ENCODE data around the gene SRSF10. TPM values are rescaled to one million over a fixed set of nuclear protein-coding genes. Genes with fewer than 3 reads are reported as not detected.
"Not testable (repeated sequence)": the region's sequence is repeated elsewhere in the genome, so short reads cannot be mapped to it uniquely, and the experiment has no call there.

SRSF10 gene
- polyA plus RNA-seq, 3 donors = 66.6 to 76.2 (median 75.6) TPM

DNA sequence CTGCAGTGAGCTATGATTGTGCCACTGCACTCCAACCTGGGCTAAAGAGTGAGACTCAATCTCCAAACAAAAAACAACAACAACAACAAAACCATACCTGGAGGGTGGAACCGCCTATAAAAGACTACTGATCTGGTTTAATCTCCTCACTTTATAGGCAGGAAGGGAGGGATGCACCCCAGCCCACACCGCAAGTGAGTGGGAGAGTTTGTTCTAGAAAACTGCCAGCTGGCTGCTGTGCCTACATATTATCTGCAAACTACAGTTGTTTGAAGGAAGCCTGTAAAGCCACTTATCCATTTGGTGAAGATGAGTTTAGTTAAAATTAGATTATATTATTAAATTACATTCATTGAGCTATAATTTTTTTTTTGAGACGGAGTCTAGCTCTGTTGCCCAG lies 9.1 kb upstream of the SRSF10 start:
- H3K4me2 ChIP-seq (replicated peaks; ENCODE audit: extremely low read depth, low read length, poor library complexity, severe bottlenecking) = no peak overlapping the region
- intact Hi-C loops (cut with micrococcal nuclease) = no loop called here
- WGBS (ENCODE audit: insufficient coverage) = 100% methylated on average over 1 of the region's 3 CpGs
- H3K9ac ChIP-seq (ENCODE audit: insufficient read depth, low read length, poor library complexity, severe bottlenecking) = no peak overlapping the region
- Mint-ChIP-seq H3K4me3 (no peak overlapping the region), H3K27me3 (ENCODE audit: low read depth in 3 of 3) (no peaks in the 10 kb centered on the region), H3K4me1 (no peaks in the 10 kb centered on the region), H3K9me3 (no peaks in the 10 kb centered on the region), H3K27ac (no peak overlapping the region), H3K36me3 (no peaks in the 10 kb centered on the region)
- H3K36me3 ChIP-seq (replicated peaks in 1 of 2; ENCODE audit: control insufficient read depth in 1 of 2, insufficient read depth in 2 of 2, low read length in 2 of 2) = no peaks in the 10 kb centered on the region
- no peaks in the 10 kb centered on the region for H3K27me3 ChIP-seq (ENCODE audit: control insufficient read depth in 2 of 2, insufficient read depth in 2 of 2, low read length in 2 of 2)
- no peaks in the 10 kb centered on the region for H3K79me2 ChIP-seq (ENCODE audit: insufficient read depth, low read length)
- H2AFZ ChIP-seq (ENCODE audit: insufficient read depth, low read depth, low read length, poor library complexity, severe bottlenecking) = no peak overlapping the region
- DNase-seq = no peak
- TF ChIP-seq, protein P1, sequence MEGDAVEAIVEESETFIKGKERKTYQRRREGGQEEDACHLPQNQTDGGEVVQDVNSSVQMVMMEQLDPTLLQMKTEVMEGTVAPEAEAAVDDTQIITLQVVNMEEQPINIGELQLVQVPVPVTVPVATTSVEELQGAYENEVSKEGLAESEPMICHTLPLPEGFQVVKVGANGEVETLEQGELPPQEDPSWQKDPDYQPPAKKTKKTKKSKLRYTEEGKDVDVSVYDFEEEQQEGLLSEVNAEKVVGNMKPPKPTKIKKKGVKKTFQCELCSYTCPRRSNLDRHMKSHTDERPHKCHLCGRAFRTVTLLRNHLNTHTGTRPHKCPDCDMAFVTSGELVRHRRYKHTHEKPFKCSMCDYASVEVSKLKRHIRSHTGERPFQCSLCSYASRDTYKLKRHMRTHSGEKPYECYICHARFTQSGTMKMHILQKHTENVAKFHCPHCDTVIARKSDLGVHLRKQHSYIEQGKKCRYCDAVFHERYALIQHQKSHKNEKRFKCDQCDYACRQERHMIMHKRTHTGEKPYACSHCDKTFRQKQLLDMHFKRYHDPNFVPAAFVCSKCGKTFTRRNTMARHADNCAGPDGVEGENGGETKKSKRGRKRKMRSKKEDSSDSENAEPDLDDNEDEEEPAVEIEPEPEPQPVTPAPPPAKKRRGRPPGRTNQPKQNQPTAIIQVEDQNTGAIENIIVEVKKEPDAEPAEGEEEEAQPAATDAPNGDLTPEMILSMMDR (IDR thresholded peaks at IDR 0.05) = no peak
- no peak overlapping the region for H3K27ac ChIP-seq (ENCODE audit: low read depth in 1 of 2, low read length in 2 of 2)
- no peaks in the 10 kb centered on the region for H3K4me1 ChIP-seq (ENCODE audit: control insufficient read depth in 1 of 2, insufficient read depth in 2 of 2, low read length in 2 of 2)
- H3K4me3 ChIP-seq (replicated peaks in 1 of 3; ENCODE audit: low read depth in 2 of 3, low read length in 3 of 3) = no peak overlapping the region
- H4K20me1 ChIP-seq (ENCODE audit: insufficient read depth, low read length) = no peaks in the 10 kb centered on the region
- H3K9me3 ChIP-seq (replicated peaks in 1 of 2; ENCODE audit: control insufficient read depth in 1 of 2, insufficient read depth in 1 of 2, low read length in 2 of 2) = no peaks in the 10 kb centered on the region

DNA sequence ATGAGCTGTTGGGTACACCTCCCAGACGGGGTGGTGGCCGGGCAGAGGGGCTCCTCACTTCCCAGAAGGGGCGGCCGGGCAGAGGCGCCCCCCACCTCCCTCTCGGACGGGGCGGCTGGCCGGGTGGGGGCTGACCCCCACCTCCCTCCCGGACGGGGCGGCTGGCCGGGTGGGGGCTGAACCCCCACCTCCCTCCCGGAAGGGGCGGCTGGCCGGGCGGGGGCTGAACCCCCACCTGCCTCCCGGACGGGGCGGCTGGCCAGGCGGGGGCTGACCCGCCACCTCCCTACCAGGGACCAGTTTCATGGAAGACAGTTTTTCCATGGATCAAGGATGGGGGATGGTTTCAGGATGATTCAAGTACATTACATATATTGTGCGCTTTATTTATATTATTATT lies 6.9 kb upstream of the SRSF10 start:
- H3K27me3 Mint-ChIP-seq (ENCODE audit: low read depth in 3 of 3); intact Hi-C loops (cut with micrococcal nuclease); H3K4me1 Mint-ChIP-seq: not testable (repeated sequence)

More for the DNA sequence above, 6.9 kb upstream of the SRSF10 start:
- H3K36me3 ChIP-seq (replicated peaks in 1 of 2; ENCODE audit: control insufficient read depth in 1 of 2, insufficient read depth in 2 of 2, low read length in 2 of 2); H3K4me1 ChIP-seq (ENCODE audit: control insufficient read depth in 1 of 2, insufficient read depth in 2 of 2, low read length in 2 of 2); H2AFZ ChIP-seq (ENCODE audit: insufficient read depth, low read depth, low read length, poor library complexity, severe bottlenecking); H4K20me1 ChIP-seq (ENCODE audit: insufficient read depth, low read length); DNase-seq; H3K36me3 Mint-ChIP-seq; H3K9me3 Mint-ChIP-seq; H3K4me2 ChIP-seq (replicated peaks; ENCODE audit: extremely low read depth, low read length, poor library complexity, severe bottlenecking); H3K27me3 ChIP-seq (ENCODE audit: control insufficient read depth in 2 of 2, insufficient read depth in 2 of 2, low read length in 2 of 2); H3K9me3 ChIP-seq (replicated peaks in 1 of 2; ENCODE audit: control insufficient read depth in 1 of 2, insufficient read depth in 1 of 2, low read length in 2 of 2); H3K4me3 Mint-ChIP-seq; H3K9ac ChIP-seq (ENCODE audit: insufficient read depth, low read length, poor library complexity, severe bottlenecking); H3K4me3 ChIP-seq (replicated peaks in 1 of 3; ENCODE audit: low read depth in 2 of 3, low read length in 3 of 3); H3K79me2 ChIP-seq (ENCODE audit: insufficient read depth, low read length); H3K27ac Mint-ChIP-seq; H3K27ac ChIP-seq (ENCODE audit: low read depth in 1 of 2, low read length in 2 of 2): not testable (repeated sequence)
- no CpG with 5 or more reads among the region's 23 CpGs for WGBS (ENCODE audit: insufficient coverage)
